ENCODE measurements around the gene OR6C76.

OR6C76 gene

GRCh38 chr12:55470088-55470829, 44.2 kb downstream of the OR6C76 start, which contains the start of gene OR6C70:
Gene OR6C70, minus strand, starts transcription at chr12:55470138. Its CDS starts 0 bp downstream, at chr12:55470138.
- DNase-seq: no peak

- DNase-seq: no peak
These were observed 46.2 kb downstream of the OR6C76 start for GRCh38 chr12:55472264-55472663.

All from stimulated activated CD4-positive, alpha-beta T cell treated with anti-CD3 and anti-CD28 coated beads, Interleukin-15, amount 100 ng/mL, for 24 hours (primary cell).